Measurements from ENCODE around the gene KANSL1.
A peak's percentile ranks its signal among the peaks of the same experiment; 100 is the strongest.
"Not testable (repeated sequence)": the region's sequence is repeated elsewhere in the genome, so short reads cannot be mapped to it uniquely, and the experiment has no call there.

KANSL1 gene, protein sequence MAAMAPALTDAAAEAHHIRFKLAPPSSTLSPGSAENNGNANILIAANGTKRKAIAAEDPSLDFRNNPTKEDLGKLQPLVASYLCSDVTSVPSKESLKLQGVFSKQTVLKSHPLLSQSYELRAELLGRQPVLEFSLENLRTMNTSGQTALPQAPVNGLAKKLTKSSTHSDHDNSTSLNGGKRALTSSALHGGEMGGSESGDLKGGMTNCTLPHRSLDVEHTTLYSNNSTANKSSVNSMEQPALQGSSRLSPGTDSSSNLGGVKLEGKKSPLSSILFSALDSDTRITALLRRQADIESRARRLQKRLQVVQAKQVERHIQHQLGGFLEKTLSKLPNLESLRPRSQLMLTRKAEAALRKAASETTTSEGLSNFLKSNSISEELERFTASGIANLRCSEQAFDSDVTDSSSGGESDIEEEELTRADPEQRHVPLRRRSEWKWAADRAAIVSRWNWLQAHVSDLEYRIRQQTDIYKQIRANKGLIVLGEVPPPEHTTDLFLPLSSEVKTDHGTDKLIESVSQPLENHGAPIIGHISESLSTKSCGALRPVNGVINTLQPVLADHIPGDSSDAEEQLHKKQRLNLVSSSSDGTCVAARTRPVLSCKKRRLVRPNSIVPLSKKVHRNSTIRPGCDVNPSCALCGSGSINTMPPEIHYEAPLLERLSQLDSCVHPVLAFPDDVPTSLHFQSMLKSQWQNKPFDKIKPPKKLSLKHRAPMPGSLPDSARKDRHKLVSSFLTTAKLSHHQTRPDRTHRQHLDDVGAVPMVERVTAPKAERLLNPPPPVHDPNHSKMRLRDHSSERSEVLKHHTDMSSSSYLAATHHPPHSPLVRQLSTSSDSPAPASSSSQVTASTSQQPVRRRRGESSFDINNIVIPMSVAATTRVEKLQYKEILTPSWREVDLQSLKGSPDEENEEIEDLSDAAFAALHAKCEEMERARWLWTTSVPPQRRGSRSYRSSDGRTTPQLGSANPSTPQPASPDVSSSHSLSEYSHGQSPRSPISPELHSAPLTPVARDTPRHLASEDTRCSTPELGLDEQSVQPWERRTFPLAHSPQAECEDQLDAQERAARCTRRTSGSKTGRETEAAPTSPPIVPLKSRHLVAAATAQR (N-terminal part only)

GRCh38 chr17:46193151-46193625 is at the start of gene KANSL1:
KANSL1 (minus strand) TSS chr17:46193429; CDS start chr17:46172143, 21,286 bp downstream.
- DNase-seq, result peak; percentile 82

GRCh38 chr17:46231359-46231758 is 38.1 kb upstream of the KANSL1 start:
- DNase-seq, result not testable (repeated sequence)

- peak; percentile 92 for DNase-seq
Observed at GRCh38 chr17:46225274-46225794, 32.1 kb upstream of the KANSL1 start.

- DNase-seq, result not testable (repeated sequence)
Observed at GRCh38 chr17:46224864-46225263, 31.6 kb upstream of the KANSL1 start.

DNA sequence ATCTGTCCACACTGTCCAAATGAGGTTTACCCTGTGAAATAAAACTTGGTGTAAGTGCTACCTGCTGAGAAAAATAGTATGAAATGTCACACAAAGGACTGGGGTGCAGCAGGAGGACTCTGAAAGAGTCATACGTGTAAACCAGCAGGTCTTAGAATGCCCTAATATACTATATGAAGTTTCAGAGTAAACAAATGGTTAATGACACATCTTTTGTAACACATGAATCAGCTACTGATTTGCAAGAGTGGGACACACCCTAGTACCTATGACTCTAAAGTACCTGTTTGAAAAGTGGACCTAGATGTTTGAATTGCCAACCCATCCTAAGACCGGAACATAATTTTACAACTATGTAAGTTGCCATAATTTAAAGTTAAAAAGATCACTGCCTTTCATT is 29.8 kb upstream of the KANSL1 start:
- not testable (repeated sequence) for DNase-seq

DNA sequence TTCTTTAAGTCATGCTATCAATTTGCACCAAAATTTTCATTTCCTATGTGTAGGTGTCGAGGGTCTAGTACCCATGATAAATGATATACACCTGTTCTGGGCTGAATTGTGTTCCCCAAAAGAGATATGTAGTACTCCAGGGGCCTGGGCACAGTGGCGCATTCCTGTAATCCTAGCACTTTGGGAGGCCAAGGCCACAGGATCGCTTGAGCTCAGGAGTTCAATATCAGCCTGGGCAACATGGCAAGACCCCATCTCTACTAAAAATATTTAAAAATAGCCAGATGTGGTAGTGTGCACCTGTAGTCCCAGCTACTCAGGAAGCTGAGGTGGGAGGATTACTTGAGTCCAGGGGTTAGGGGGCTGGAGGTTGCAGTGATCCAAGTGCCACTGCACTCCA is 23.5 kb upstream of the KANSL1 start:
- DNase-seq, result no peak

DNA sequence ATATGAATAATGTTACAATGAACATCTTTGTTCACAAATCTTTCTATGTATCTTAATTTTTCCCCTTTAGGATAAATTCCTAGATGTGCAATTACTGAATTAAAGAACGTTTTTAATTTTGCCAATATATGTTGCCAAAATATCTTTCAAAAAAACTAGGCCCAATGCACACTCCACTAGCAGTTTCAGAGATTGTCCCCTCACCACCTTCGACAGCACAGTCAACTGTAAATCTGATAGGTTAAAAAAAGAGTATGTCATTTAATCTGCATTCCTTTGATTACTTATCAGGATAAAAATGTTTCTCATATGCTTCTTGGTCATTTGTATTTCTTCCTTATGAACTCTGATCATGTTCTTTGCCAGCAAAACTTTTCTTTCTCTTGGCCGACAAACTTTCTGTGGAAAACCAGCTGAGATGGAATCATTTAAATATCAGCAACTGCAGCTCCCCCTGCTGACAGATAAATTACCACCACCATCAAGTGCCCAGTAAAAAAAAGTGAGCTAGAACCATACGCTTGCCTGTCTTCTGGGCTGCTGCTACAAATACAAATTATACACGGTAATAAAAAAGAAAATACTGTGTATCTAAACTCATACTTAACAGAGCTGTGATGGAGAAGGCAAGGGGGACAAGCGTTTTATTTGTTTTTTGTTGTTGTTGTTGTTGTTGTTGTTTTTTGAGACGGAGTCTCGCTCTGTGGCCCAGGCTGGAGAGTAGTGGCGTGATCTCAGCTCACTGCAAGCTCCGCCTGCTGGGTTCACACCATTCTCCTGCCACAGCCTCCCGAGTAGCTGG is 19.6 kb upstream of the KANSL1 start:
- DNase-seq, result peak; percentile 68

GRCh38 chr17:46208997-46209396 is 15.8 kb upstream of the KANSL1 start:
- DNase-seq, result no peak

DNA sequence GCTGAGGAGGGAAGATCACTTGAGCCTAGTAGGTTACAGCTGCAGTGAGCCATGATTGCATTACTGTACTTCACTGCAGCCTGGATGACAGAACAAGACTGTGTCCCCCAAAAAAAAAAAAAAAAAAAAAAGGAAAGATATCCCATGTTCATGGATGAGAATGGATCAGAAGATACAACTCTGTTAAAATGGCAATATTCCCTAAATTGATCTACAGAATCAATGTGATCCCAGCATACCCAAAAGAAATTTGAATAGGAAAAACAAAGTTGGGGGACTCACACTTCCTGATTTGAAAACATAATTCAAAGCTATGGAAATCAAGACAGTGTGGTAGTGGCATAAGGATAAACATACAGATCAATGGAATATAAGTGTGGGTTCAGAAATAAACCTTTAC is 12.7 kb upstream of the KANSL1 start:
- no peak for DNase-seq

- no peak for DNase-seq
Observed at GRCh38 chr17:46202424-46202823, 9.2 kb upstream of the KANSL1 start.

DNA sequence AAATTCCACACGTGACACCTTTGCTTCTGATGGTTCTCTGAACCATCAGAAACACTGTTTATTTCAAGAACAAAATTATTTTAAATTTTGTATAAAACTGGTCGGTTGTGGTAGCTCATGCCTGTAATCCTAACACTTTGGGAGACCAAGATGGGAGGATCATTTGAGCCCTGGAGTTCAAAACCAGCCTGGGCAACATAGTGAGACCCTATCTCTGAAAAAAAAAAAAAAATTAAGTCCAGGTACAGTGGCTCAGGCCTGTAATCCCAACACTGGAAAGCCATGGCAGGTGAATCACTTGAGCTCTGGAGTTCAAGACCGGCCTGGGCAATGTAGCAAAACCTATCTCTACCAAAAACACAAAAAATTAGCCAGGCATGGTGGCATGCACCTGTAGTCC is 8.3 kb upstream of the KANSL1 start:
- no peak for DNase-seq

GRCh38 chr17:46200197-46200596 is 7.0 kb upstream of the KANSL1 start:
- no peak for DNase-seq

DNA sequence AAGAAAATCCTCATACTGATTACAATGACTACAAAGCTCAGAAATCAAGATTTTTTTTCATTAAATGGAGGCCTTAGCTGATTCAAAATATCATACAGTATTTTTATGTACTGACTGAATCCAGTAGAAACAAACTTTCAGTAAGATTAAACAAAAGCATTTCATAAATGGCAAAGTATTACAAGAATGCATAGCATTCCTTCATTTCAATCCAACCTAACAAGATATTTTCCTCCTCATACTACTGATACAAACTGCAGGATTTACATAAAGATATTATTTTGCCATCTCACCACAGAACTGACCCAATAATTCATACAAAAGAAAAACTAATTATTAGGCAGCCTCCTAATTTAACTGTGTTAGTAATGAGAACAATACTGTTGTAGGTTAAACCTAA is 6.2 kb upstream of the KANSL1 start:
- no peak for DNase-seq

DNA sequence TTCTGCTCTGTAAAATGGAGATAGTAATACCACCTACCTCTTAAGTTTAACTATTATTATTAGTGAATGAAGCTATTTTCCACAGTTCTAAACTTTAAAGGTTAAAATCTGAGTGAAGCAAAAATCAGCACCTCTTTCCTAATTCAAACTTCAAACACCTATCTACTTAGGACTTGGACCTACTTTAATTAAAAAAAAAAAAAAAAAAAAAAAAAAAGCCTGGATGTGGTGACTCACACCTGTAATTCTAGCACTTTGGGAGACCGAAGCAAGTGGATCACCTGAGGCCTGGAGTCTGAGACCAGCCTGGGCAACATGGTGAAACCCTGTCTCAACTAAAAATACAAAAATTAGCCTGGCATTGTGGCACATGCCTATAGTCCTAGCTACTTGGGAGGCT is 5.0 kb upstream of the KANSL1 start:
- DNase-seq, result no peak

DNA sequence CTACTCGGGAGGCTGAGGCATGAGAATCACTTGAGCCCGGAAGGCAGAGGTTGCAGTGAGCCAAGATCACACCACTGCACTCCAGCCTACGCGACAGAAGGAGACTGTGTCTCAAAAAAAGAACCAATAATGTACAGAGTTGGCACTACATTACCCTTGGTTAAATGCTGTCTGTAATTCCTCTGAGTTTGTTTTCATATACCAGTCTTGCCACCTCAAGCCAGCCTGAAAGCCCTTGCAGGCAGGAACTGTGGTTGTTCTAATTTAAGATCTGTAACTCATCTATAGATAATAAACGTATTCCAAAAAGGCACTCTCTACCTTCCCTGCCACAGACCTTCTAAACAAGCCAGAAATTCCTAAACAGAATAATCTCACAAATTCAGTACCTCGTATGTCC is 4.3 kb upstream of the KANSL1 start:
- DNase-seq, result no peak

DNA sequence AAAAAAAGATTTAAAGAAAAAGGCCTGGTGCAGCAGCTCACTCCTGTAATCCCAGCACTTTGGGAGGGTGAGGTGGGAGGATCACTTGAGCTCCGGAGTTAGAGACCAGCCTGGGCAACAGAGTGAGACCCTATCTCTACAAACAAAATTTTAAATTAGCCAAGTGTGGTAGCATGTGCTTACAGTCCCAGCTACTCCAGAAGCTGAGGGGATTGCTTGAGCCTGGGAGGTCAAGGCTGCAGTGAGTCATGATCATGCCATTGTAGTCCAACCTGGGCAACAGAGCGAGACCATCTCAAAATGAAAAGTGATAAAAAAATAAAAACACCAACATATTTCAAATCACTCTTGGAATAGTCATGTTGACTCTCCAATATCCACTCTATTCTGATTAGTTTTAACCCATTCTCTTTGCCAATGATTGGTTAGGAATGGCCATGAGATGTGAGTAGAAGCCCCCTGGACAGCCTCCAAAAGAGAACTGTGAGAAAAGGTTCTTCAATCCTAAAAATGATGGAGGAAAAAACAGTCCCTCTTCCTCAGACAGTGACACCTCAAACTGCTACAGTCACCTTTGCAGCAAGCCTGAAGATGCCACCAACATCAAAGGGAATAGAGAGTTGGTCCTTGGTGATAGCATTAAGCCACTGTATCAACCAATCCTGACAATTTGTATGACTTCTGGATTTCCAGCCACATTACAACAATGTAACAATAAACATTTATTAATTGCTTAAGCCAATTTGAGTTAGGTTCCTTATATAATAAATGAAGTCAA is 2.9 kb upstream of the KANSL1 start:
- no peak for DNase-seq

DNA sequence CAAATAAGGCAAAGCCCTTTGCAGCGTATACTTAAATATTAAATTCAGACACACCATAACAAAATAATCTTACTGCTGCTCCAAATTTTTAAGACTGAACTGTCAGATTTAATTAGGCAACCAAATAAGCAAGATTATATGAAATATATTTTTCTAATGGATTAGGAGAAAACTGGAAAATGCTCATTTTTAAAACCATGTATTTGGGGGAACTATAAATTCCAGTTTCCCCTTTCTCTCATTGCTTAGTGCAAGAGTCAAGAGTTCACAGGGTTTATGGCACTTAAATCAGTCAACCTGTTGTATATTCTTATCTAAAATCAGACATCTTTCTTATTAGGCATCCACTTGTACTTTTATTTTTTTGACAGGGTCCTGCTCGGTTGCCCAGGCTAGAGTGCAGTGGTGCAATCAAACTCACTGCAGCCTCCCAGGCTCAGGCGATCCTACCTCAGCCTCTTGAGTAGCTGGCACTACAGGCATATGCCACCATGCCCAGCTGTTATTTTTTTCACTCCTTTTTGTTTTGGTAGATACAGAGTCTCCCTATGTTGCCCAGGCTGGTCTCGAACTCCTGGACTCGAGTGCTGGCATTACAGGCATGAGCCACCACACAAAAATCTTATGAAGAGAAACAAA is 2.1 kb upstream of the KANSL1 start:
- no peak for DNase-seq

DNA sequence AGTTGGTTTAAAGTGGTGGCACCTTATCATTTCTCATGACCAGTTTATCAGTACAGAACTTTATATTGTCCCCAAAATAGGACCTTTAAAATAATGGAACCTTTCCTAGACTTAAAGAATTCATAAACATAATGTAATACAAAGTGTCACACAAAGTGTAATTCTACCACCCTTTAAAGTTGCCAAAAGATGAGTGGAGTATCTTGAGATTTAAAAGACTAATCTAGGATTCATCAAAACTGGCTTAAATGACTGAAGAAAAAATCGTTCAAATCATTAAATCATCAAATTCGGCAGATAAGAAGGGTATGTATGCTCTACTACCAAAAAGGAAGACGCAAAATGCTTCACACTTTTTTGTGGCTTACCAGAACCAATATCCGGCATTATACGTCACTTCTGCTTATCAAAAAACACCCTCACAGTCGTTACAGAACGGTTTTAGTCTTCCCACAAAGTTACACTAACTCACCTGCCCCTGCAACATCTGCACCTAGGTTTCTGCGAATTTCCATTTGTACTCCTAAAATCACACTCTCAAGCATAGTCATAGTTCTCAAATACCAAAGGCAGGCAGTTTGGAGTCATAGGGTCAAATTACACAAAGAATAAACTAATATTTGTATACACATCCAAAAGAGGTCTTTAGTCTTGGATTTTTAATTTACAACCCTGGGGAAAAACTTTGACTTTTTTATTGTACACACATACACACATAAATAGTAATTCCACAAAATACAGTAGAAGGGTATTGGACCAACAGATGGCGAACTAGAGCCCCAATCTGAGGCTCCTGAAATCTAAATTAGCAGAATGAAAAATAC is 1.4 kb upstream of the KANSL1 start:
- DNase-seq, result peak; percentile 86

DNA sequence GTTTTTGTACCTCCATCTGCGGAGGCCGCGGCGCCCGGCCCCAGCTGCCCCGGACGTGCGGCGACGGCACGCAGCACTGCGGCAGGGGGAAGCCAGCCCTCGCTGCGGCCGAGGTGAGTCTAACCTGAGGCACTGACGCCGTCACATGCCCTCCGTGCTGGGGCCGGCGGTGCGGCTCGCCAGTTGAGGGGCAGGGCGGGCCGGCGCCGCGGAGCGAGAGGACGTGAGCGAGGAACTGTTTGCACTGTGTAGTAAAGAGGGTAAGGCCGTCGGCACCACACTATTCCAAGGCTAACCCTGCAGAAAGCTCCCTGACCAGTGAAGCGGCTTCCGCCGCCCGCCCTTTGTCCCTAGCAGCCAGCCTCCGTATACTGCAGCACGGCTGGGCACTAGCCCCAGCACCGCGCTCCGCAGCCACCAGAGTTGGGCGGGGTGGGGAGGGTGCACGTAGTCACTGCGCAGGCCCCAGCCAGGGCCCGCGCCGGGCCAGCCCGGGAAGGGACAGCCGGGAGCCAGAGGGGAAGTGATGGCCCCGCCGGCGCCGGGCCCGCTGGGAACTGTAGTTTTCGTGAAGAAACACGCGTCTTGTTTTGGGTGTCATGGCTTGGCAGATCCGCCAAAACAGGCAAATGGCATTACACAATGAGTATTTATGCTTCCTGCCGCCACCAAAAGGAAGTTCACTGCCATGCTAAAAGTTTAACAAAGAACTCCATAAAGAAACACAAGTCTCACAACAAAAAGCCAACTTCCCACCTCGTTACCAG is 580 bp upstream of the KANSL1 start:
- DNase-seq, result peak; percentile 98
